Fibroblast of lung (primary cell): ENCODE results near the gene COL8A1. TPM values are rescaled to one million over a fixed set of nuclear protein-coding genes. Genes with fewer than 3 reads are reported as not detected.

ENCODE experiments used
- DNase-seq, 2 donors: peaks; one replicate each; pipeline versions ENCODE4 v3.0.0 to v3.0.0-alpha.2; 2010; ENCODE audit warnings: low read depth in 2 of 2
- H2AFZ ChIP-seq: 2 replicates; pipeline ENCODE4 v1.5.1; 2012; ENCODE audit warnings: low read length, control low read depth, inconsistent platforms
- H3K27ac ChIP-seq: 2 replicates; pipeline ENCODE4 v1.5.1; 2011; ENCODE audit warnings: low read length, control low read depth; ENCODE audit not compliant: insufficient read depth
- H3K27me3 ChIP-seq: 2 replicates; pipeline ENCODE4 v1.5.1; 2011; ENCODE audit warnings: mild to moderate bottlenecking, low read length; ENCODE audit not compliant: control insufficient read depth, insufficient read depth
- H3K36me3 ChIP-seq: 2 replicates; pipeline ENCODE4 v1.5.1; 2011; ENCODE audit warnings: low read length; ENCODE audit not compliant: control insufficient read depth, insufficient read depth
- H3K4me1 ChIP-seq: 2 replicates; pipeline ENCODE4 v1.5.1; 2011; ENCODE audit warnings: low read length; ENCODE audit not compliant: control insufficient read depth, insufficient read depth; ENCODE audit errors: extremely low read depth
- H3K4me2 ChIP-seq: 2 replicates; pipeline ENCODE4 v1.5.1; 2011; ENCODE audit warnings: low read length, control low read depth; ENCODE audit not compliant: insufficient read depth; ENCODE audit errors: extremely low read depth
- H3K4me3 ChIP-seq, 4 experiments: fragments of 200-600 bp in 1 of 4; sonication (generic) in 1 of 4; replicated peaks in 1 of 4; 2 replicates each; pipeline ENCODE4 v1.5.1; 2011 to 2016; ENCODE audit warnings: low read length in 4 of 4, low read depth in 3 of 4, mild to moderate bottlenecking in 3 of 4, control low read depth in 2 of 4, inconsistent platforms in 1 of 4, mixed read lengths in 1 of 4; ENCODE audit not compliant: insufficient read depth in 1 of 4; ENCODE audit errors: control extremely low read depth in 1 of 4
- H3K79me2 ChIP-seq: 2 replicates; pipeline ENCODE4 v1.5.1; 2012; ENCODE audit warnings: mild to moderate bottlenecking, low read length, inconsistent platforms; ENCODE audit not compliant: control insufficient read depth, insufficient read depth
- H3K9ac ChIP-seq: 2 replicates; pipeline ENCODE4 v1.5.1; 2011; ENCODE audit warnings: mild to moderate bottlenecking, low read length, control low read depth; ENCODE audit not compliant: insufficient read depth
- H3K9me3 ChIP-seq: 2 replicates; pipeline ENCODE4 v1.5.1; 2012; ENCODE audit warnings: low read depth, low read length; ENCODE audit not compliant: control insufficient read depth, insufficient read depth
- H4K20me1 ChIP-seq: 2 replicates; pipeline ENCODE4 v1.5.1; 2011; ENCODE audit warnings: low read length; ENCODE audit not compliant: control insufficient read depth, insufficient read depth; ENCODE audit errors: extremely low read depth
- EZH2 ChIP-seq: IDR thresholded peaks from 2 replicates; pipeline ENCODE4 v1.5.1; 2012; ENCODE audit warnings: low read length, control low read depth, mild to moderate bottlenecking; ENCODE audit errors: missing control alignments
- polyA plus RNA-seq, 2 donors: library from polyadenylated mRNA; depleted of rRNA in 1 of 2; stranded (reverse) in 1 of 2; unstranded in 1 of 2; fragments of >200 nt; gene quantifications; 2 replicates each; pipeline ENCODE4 v1.2.1, GENCODE V29; 2011 to 2012; ENCODE audit warnings: missing spikeins in 1 of 2
- total RNA-seq: library from RNA; depleted of rRNA; stranded (reverse); fragments of >200 nt; gene quantifications from 2 replicates; pipeline ENCODE4 v1.2.1, GENCODE V29; 2014
- TF ChIP-seq, protein P1 (sequence below), 2 donors: IDR thresholded peaks in 1 of 2; conservative IDR thresholded peaks in 1 of 2; 1 replicate in 1 of 2; 2 replicates in 1 of 2; pipeline ENCODE4 v1.5.1; 2011 to 2012; ENCODE audit warnings: low read length in 2 of 2, control low read depth in 1 of 2, inconsistent platforms in 1 of 2, low read depth in 1 of 2, mild to moderate bottlenecking in 1 of 2

COL8A1 gene
- total and polyA plus RNA-seq, 2 donors (not counting 1 experiment from before 2014, with no cell fraction given) = 85.4 to 215 TPM

DNA sequence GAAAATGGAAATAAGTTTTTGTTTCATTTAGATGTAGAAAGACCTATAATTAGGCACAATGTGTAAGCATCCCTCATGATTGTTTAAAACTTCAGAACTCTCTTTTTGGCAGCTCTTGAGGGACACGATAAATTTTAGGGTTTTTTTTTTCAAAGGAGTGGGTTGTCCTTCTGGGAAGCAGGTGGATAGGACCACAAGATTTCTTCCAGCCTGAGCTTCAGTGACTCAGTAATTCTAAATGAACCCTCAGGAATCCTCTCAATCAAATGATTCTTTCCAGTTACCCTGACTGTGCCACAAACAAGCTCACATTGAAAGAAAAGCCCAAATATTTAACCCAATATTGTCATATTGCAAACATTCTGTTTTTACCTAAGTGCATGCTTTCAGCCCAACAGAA lies 45.1 kb downstream of the COL8A1 start:
- Histone ChIP-seq H3K27me3 (no peaks in the 10 kb centered on the region), H3K9ac (no peak overlapping the region), H3K4me2 (no peak overlapping the region), H3K4me1 (peaks cover 1% of the 10 kb centered on the region), H3K36me3 (no peaks in the 10 kb centered on the region), H3K4me3 (no peak overlapping the region), H2AFZ (no peak overlapping the region), H3K79me2 (no peaks in the 10 kb centered on the region), H4K20me1 (no peaks in the 10 kb centered on the region), H3K27ac (no peak overlapping the region), H3K9me3 (no peaks in the 10 kb centered on the region)
- TF ChIP-seq EZH2 = no peak
- TF ChIP-seq, protein P1, sequence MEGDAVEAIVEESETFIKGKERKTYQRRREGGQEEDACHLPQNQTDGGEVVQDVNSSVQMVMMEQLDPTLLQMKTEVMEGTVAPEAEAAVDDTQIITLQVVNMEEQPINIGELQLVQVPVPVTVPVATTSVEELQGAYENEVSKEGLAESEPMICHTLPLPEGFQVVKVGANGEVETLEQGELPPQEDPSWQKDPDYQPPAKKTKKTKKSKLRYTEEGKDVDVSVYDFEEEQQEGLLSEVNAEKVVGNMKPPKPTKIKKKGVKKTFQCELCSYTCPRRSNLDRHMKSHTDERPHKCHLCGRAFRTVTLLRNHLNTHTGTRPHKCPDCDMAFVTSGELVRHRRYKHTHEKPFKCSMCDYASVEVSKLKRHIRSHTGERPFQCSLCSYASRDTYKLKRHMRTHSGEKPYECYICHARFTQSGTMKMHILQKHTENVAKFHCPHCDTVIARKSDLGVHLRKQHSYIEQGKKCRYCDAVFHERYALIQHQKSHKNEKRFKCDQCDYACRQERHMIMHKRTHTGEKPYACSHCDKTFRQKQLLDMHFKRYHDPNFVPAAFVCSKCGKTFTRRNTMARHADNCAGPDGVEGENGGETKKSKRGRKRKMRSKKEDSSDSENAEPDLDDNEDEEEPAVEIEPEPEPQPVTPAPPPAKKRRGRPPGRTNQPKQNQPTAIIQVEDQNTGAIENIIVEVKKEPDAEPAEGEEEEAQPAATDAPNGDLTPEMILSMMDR (conservative IDR thresholded peaks at IDR 0.05 in 1 of 2, IDR thresholded peaks at IDR 0.05 in 1 of 2; ENCODE audit: low read depth in 1 of 2, low read length in 2 of 2) = no peak
- peak in 1 of 2 donors; percentile 76 for DNase-seq

- no peak overlapping the region for H3K4me3 ChIP-seq
- H3K4me2 ChIP-seq = no peak overlapping the region
- no peaks in the 10 kb centered on the region for H3K4me1 ChIP-seq
- no peak overlapping the region for H3K9ac ChIP-seq
- no peaks in the 10 kb centered on the region for H3K9me3 ChIP-seq
- H3K27ac ChIP-seq = no peak overlapping the region
- no peaks in the 10 kb centered on the region for H3K36me3 ChIP-seq
- no peaks in the 10 kb centered on the region for H3K79me2 ChIP-seq
- TF ChIP-seq, protein P1 (conservative IDR thresholded peaks at IDR 0.05 in 1 of 2, IDR thresholded peaks at IDR 0.05 in 1 of 2; ENCODE audit: low read depth in 1 of 2, low read length in 2 of 2) = no peak
- no peak for TF ChIP-seq EZH2
- DNase-seq = no peak
- no peaks in the 10 kb centered on the region for H3K27me3 ChIP-seq
- no peaks in the 10 kb centered on the region for H4K20me1 ChIP-seq
- no peak overlapping the region for H2AFZ ChIP-seq
These were observed 45.5 kb downstream of the COL8A1 start for GRCh38 chr3:99683876-99684275.

- no peaks in the 10 kb centered on the region for H4K20me1 ChIP-seq
- no peaks in the 10 kb centered on the region for H3K27me3 ChIP-seq
- DNase-seq = peak in 1 of 2 donors; percentile 58
- peaks cover under 1% of the 10 kb centered on the region for H3K4me1 ChIP-seq
- no peak overlapping the region for H3K9ac ChIP-seq
- TF ChIP-seq, protein P1 (conservative IDR thresholded peaks at IDR 0.05 in 1 of 2, IDR thresholded peaks at IDR 0.05 in 1 of 2; ENCODE audit: low read depth in 1 of 2, low read length in 2 of 2) = no peak
- TF ChIP-seq EZH2 = no peak
- no peaks in the 10 kb centered on the region for H3K36me3 ChIP-seq
- H2AFZ ChIP-seq = no peak overlapping the region
- H3K4me2 ChIP-seq = no peak overlapping the region
- no peaks in the 10 kb centered on the region for H3K9me3 ChIP-seq
- no peak overlapping the region for H3K4me3 ChIP-seq
- no peak overlapping the region for H3K27ac ChIP-seq
- no peaks in the 10 kb centered on the region for H3K79me2 ChIP-seq
These were observed 46.2 kb downstream of the COL8A1 start for GRCh38 chr3:99684644-99685043.
